Gastrocnemius medialis (tissue), 4 donors: ENCODE measurements around the gene DTNBP1.

Experiments used
- CTCF ChIP-seq, 5 experiments: fragments of 450-650 bp in 3 of 5; fragments of 200-600 bp in 2 of 5; sonication (generic) in 2 of 5; IDR thresholded peaks in 4 of 5; conservative IDR thresholded peaks in 1 of 5; 1 replicate in 4 of 5; 2 replicates in 1 of 5; pipeline ENCODE4 v1.5.1; 2016 to 2019; ENCODE audit warnings: antibody characterized with exemption in 5 of 5, mild to moderate bottlenecking in 3 of 5, moderate library complexity in 3 of 5
- POLR2A ChIP-seq, 2 donors: fragments of 450-650 bp; IDR thresholded peaks; one replicate each; pipeline ENCODE4 v1.6.1; 2017; ENCODE audit warnings: antibody characterized with exemption in 2 of 2, mild to moderate bottlenecking in 2 of 2, moderate library complexity in 2 of 2

GRCh38 chr6:15672291-15672690 lies 9.5 kb upstream of the DTNBP1 start:
- TF ChIP-seq POLR2A (IDR thresholded peaks at IDR 0.05) (no peak), CTCF (IDR thresholded peaks at IDR 0.05 in 4 of 5, conservative IDR thresholded peaks at IDR 0.05 in 1 of 5) (no peak)
